HG03432 (cell line): Measurements from ENCODE around the gene FLNB.

ENCODE experiments used
- ATAC-seq: cut with Tn5 transposase; IDR thresholded peaks from one replicate; pipeline ENCODE4 v1.9.1; 2021; ENCODE audit warnings: mild to moderate bottlenecking, moderate library complexity; ENCODE audit not compliant: unreplicated experiment

FLNB gene

GRCh38 chr3:58158442-58159153 is 150.4 kb downstream of the FLNB start:
- ATAC-seq = no peak

GRCh38 chr3:58160399-58160798 is 152.2 kb downstream of the FLNB start:
- no peak for ATAC-seq

DNA sequence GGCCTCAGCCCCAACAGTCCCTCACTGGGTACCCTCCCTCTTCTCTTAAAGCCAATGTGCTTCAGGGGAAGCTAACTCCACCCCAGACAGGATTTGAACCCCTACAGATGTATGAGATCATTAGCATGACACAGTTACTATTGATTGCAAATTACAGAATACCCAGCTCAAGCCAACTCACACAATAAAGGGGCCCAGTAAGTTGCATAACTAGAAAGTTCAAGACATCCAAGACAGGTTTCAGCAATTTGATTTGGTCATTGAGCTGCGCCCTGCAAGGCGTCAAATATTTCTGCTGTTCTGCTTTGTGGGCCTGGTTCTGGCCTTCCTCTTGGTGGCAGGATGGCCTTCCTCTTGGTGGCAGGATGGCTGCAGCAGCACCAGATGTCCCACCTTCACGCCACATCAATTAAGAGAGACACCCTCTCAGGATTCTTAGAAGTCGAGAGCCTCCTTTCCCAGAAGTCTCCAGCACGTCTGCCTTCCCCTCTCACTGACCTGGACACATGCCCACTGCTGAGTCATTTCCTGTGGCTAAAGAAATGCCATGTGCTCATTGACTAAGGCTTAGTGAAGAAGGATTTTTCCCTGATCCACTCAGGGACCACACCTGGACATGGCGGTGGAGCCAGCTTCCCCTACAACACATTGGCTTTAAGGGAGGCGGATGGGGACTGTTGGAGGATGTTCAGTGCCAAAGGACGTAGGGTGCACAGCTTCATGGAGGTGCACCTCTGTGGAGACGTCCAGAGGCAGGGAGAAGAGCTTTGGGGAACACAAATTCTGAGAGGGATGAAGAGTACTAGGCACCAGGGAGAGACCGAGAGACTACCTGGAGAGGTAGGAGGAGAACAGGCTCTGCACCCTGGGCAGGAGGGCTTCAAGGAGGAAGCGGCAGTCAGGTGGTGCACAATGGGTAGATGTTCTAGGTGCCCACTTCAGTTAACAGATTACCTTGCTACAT is 153.5 kb downstream of the FLNB start:
- no peak for ATAC-seq

GRCh38 chr3:58163234-58163633 is 155.0 kb downstream of the FLNB start:
- no peak for ATAC-seq

DNA sequence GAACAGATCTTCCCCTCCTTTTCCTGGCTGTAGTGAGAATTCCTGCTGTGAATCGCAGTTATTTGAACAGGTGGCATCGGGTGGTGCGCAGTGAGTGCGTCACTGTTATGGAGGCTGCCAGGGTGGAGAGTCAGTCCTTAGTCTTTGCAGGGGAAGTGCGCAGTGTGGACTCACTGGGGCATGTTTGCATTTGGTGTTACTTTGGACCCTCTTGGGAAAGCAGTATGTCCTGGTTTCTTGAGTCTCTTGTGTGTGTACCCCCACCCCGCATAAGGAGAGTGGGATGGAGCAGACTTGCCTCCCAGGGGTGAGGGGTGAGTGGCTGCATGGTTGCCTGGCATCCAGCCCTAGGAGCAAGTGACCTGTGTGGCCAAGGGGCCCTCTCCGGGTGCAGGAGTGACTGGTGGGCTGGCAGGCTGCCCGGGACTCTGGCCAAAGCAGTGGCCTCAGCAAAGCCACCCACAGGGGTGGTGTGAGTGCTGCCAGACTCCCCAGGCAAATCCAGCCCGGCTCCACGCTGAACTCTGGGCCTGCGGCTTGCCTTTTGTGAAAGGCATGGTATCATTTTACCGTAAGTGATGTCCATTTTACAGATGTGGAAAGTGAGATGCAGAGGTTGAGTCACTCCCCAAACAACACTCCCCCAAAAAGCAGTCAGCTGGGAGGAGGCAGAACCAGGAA is 156.1 kb downstream of the FLNB start:
- no peak for ATAC-seq

GRCh38 chr3:58164906-58165821 is 156.9 kb downstream of the FLNB start:
- ATAC-seq = no peak

DNA sequence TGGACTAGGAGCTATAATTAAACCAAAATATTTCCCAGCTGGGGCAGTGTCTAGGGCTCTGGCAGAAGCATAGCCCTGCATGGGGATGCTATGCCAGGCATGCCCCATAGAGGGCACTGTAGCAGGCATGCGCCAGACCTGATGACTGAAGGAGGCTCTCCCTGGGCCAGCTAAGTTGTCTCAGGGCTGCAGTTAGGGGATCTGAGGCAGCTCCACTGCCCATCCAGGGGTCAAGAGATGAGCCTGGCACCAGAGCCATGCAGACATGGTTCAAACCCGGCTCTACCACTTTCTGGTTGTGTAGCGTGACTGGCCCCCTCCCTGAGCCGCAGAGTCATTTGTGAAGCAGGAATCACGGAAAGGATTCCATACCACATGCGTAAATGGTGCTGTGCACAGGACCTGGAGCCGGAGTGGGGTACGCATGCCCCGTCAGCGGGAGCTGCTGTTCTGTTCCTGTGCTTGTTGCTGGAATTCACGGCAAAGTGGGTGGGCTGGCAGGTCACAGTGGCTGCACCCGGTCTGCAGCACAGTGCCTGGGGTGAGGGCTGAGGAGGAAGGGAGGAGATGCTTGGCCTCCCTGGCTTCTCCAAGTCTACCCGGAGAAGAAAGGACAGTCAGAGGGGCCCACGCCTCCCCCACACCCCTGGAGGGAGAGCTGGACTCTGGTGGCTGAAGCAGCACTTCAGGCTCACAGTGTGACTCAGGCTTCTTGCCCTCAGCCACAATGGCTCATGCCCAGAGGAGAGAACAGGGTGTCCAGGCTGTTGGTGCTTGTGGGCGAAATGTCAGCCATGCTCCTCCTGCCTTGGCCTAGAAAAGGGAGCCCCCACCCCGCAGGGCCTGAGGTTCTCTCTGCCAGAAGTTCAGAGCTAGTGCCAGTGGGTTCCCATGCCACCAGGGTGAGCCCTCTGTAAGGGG is 159.5 kb downstream of the FLNB start:
- peak; percentile 74 for ATAC-seq

GRCh38 chr3:58168498-58168897 is 160.3 kb downstream of the FLNB start:
- no peak for ATAC-seq

DNA sequence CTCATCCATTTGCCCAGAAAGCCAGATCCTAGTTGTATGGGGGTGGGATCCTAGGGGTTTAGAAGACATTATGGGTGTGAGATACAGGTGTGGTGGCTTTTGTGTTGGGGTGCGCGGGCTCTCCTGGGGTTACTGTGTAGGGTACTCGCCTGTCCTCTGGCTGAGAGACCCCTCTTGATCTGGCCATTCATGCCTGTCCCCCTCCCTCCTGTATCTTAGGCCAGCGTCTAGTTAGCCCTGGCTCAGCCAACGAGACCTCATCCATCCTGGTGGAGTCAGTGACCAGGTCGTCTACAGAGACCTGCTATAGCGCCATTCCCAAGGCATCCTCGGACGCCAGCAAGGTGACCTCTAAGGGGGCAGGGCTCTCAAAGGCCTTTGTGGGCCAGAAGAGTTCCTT is 161.1 kb downstream of the FLNB start:
- no peak for ATAC-seq

GRCh38 chr3:58170376-58170775 is 162.2 kb downstream of the FLNB start:
- ATAC-seq = no peak

GRCh38 chr3:58171126-58171525 is 162.9 kb downstream of the FLNB start:
- ATAC-seq = no peak

DNA sequence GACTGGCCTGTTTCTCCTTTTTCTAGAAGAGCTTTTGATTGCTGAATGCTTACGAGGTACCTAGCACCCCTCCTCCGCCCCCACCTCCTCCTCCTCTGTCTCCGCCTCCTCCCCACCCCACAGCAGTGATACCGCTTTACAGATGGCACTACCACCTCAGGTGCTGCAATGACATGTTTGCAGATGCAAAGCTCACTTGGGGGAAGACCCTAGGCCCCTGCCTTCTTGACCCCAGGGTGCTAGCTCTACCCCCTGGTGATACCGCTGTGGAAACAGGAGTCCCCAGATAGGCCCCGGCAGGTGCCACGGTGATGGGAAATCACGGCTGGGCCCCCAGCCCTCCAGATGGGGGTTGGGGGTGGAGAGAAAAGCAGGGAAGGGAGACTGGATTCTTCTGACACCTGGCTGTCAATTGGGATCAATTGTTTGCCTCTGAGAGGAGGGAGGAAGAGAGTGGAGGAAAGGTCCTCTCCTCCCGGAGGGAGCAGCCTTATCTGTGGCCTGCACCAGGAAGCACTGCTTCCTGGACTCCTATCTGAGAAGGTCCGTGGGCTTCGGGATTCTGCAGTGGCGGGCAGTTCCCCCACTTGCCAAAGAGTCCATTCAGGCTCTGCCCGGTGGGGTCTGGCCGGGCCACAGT is 164.9 kb downstream of the FLNB start:
- no peak for ATAC-seq

DNA sequence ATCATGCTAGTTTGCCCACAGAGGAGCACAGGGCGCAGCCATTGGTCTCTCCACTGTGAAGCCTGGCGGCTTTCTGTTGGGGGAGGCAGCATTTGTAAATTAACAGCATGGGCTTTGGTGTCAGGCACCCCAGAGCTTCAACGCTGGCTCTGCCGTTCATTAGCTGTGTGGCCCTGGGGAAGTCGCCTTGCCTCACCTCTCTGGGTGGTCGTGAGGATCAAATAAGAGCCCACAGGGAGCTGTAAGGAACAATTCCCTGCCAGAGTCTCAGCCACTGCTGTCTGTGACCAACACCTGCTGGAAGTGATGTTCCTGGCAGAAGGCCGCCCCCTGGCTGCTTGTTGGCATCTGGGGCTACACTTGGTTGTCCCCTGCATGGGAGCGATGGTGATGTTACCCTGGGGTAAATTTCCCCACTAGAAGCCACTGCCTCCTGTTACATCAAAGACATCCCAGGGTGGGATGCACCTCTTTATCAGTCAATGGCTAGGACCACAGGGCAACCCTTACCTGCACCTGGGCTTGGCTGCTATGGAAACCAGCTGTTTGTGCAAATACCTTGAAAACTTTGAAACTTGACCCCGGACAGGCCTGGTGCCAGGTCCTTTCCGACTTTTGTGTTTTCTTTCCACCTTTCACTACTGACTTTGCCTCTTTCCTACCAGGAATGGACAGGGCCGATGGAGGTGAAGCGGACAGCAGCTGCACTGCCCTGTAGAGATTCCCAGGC is 165.6 kb downstream of the FLNB start:
- peak; percentile 45 for ATAC-seq

- no peak for ATAC-seq
Measured at GRCh38 chr3:58175187-58175436, 166.9 kb downstream of the FLNB start.

- no peak for ATAC-seq
Measured at GRCh38 chr3:58175437-58176184, 167.4 kb downstream of the FLNB start.

DNA sequence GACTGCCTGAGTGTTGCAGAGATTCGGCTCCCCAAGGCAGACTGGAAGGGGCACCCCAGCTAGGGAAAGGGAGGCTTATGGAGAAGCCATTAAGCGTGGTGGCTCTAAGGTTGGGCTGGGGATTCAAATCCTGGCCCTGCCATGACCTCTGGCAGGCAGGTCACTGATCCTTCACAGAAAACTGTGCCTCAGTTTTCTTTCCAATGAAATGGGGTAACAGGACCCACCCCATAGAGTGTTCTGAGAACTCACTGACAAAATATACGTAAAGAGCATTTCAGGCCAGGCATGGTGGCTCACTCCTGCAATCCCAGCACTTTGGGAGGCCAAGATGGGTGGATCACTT is 167.9 kb downstream of the FLNB start:
- no peak for ATAC-seq

GRCh38 chr3:58176827-58177489 is 168.7 kb downstream of the FLNB start:
- no peak for ATAC-seq
